NCI-H774 (cell line): Measurements from ENCODE around the gene LRRC17.

Source experiments
- DNase-seq: peaks from one replicate; lab custom pipeline; 2025; lab: John Stamatoyannopoulos, UW

Gene LRRC17, protein sequence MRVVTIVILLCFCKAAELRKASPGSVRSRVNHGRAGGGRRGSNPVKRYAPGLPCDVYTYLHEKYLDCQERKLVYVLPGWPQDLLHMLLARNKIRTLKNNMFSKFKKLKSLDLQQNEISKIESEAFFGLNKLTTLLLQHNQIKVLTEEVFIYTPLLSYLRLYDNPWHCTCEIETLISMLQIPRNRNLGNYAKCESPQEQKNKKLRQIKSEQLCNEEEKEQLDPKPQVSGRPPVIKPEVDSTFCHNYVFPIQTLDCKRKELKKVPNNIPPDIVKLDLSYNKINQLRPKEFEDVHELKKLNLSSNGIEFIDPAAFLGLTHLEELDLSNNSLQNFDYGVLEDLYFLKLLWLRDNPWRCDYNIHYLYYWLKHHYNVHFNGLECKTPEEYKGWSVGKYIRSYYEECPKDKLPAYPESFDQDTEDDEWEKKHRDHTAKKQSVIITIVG

DNA sequence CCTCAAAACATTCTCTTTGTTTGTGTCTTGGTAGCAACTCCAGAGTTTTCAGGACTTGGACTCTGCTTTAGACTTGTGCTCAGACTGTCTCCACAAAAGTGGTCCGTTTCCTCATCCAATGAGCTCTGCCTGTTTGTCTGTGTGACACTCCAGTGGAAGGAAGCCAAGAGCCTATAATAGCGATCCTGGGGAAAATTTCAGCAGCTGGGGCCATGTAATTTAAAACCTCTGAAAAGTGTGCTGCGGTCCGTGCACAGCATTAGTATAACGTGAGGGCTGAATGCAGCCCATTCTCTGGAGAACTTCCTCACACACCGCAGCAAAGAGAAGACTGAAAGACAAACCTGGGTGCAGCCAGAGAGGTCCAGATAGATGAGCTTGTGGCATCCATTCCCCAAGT, at the start of gene LRRC17:
Gene LRRC17 (plus strand): TSS at position 259 of the 400 bp plus-strand sequence. CDS start 20,914 bp downstream, outside the sequence.
- DNase-seq, result peak; percentile 57

DNA sequence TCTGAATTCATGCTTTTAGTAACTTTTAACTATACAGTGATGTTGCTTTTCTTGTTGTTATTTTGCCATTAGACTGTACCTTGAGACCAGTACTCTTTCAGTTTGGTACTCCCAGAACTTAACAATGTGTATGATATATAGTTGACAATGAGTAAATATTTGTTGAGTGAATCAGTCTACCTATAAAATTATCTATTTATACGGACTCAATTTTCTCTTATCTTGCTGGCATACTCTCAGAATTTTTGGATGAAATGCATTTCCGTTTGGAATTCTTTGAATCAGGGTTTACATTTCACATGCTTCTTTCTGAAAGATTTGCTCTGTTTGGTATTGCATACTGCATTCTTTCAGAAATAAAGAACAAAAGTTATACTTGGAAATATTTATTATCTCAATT, 47.8 kb upstream of the LRRC17 start:
- no peak for DNase-seq

DNA sequence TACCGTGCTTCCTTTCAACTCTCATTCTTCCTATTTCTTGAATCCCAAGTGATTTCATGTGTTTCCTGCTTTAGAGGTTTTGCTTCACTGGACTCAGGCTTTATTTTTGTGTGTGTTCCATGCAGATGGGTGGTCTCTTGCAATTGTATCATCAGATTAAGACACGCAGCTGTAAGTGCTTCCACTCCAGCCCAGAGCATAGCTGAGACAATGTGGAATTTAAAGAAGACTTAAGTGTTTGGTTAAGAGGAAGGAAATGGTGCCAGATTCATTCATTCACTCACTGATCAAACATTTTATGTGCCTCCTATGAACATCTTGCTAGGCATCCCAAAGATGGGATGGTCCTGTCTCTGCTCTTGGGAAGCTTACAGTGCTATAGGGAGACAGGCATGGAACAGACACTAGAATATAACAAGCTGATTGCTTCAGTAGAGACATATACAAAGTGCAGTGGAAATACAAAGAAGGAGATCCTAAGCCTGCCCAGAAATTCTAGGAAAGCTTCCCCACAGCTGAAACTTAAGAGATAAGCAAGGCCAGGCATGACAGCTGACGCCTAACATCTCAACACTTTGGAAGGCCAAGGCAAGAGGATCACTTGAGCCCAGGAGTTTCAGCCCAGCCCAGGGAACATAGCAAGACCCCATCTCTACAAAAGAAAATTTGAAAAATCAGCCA, 46.1 kb upstream of the LRRC17 start:
- DNase-seq, result no peak

DNA sequence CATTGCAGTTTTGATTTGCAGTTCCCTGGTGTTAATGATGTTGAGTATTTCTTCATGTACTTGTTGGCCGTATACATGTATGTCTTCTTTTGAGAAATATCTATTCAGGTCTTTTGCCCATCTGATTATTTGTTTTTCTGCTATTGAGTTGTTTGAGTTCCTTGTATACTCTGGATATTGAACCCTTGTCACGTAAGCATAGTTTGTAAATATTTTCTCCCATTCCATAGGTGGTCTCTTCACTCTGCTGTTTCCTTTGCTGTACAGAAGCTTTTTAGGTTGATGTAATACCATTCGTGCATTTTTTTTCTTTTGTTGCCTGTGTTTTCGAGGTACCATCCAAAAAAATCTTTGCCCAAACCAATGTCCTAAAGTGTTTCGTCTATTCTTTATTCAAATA, 43.6 kb upstream of the LRRC17 start:
- DNase-seq, result no peak

DNA sequence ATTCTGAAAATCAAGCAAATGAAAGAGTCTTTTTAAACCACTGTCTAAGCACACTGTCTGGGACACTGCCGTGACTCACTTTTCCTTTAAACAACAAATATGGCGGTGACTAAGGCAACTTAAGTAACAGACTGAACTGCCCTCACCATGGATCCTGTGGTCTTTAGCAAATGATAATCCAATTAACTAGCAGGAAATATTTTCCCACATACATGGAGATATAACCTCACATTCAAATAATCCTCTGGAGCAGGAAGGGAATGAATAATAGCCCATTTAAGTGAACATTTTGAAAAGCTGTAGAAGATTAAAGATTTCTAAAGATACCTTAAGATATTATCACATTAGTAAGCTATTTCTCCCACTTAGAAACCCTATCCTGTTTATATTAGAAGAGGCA, 40.3 kb upstream of the LRRC17 start:
- DNase-seq, result no peak

DNA sequence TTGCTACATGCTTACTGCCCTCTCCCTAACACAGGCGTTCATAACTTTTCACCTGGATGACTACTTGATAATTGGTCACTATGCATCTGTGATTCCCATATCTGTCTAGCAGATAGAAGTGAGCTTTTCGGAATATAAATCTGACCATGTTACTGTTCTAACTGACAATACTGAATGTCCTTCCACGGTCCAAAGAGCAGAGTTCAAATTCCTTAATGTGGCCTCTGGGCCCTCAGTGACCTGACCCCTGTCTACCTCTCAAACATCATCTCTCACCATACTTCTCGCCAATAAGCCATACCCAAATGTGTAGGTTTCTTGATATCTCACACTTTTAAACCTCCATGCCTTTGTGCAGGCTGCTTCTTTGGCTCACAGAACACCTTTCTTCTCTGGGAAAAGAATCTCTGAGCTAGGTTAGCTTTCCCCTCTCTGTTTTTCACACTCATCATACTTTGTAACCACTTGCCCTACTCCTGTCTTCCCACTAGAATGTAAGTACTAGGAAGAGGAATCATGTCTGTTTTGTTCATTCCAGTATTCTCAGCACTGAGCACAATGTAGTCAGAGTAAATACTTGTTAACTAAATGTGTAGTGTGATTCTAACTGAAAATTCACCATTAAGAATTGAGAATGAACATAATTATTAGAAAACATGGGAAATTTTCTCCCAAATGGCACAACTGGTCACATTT, 39.2 kb upstream of the LRRC17 start:
- DNase-seq, result no peak

DNA sequence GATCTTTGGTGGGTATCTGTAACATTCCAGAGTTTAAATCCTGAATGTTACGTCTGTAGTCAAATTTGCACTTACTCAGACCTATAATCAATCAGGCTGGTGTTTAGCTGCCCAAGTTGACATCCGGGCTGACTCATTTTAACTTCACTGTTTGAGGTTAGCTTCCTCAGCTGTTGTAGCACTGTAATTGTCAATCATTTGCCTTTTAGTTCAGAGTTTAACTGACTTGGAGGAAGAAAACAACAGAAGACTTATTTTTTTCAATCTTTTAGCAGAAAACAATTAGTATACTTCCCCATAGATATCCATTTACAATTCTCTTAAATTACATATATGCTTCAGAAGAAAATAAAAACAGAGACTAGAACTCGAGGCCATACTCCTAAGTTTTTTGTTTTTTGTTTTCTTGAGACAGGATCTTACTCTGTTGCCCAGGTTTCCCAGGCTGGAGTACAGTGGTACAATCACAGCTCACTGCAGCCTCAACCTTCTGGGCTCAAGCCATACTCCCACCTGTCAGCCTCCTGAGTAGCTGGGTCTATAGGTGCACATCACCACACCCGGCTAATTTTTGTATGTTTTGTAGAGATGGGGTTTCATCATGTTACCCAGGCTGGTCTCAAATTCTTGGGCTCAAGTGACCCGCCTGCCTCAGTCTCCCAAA, 38.5 kb upstream of the LRRC17 start:
- no peak for DNase-seq

DNA sequence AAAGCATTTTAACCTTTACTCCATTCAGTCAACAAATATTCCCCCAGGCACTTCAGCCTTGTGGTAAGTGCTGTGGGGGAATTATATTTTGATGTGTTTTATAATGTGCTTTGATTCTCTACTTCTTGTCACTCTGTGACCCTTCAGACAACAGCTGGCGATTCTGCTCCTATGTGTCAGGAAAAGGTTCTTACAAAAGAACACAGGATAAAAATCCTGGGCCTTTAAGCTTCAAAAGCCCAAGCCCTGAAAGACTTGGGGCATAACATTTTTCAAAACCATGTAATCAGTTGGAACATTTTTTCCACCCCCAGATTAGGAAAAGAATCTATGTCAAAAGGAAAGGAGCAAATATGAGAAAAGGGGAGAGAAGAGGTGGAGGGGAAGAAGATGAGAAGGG, 37.8 kb upstream of the LRRC17 start:
- no peak for DNase-seq

DNA sequence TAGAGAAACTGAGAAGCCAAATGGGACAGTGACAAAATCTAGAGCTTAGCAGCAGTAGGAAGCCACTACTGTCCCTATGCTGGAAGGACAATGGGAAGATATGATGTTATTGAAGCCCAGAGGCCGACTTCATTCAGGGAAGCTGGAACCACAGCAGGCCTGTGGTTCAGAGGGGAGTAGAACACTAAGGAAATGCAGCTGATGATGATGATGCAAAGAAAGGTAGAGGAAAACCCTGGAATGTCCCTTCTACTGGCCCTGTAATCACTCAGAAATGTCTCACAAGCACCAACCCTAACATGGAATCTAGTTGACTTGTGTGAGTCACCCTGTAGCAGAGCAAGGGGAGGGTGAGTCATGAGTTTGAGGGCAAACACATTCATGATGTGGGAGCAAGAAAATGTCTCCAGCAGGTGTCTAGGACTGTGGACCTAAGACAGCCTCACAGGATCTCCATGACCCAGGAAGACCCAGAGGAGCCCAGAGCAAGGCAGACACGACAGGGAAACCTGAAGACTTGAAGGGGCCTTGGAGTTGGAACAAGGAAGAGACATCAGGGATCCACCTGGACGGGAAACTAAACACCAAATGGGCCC, 37.0 kb upstream of the LRRC17 start:
- no peak for DNase-seq

DNA sequence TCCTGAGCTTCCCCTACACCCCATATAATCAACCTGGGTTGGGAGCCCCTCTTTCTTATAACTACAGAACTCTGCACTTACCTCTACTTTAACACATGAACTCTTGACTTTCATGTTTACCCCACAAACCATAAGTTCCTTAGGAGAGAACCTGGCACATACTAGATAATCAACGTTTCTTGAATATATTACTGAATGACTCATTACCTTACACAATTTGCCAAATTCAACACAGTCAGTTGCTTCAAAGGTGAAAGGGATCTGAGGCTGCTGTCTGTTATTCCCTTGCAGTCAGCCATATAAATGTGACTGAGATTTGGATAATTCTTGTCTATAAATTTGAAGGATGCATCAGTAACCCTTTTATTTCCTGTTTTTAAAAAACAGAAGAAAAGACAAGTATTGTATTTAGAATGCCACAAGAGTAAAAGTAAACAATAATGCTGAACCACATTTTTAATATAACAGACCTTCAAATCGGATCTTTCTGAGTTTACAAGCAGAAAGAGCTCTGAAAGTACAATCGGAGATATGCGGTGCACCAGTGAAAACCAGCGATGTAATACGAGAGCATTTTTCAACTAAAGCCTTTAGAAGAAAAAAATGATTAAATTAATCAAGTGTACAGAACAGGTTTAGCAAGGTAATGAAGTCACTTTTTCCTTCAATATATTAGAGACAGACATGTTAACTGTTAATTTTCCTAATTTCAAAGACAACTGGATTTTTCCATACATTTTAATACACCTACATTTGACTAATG, 29.5 kb upstream of the LRRC17 start:
- no peak for DNase-seq

DNA sequence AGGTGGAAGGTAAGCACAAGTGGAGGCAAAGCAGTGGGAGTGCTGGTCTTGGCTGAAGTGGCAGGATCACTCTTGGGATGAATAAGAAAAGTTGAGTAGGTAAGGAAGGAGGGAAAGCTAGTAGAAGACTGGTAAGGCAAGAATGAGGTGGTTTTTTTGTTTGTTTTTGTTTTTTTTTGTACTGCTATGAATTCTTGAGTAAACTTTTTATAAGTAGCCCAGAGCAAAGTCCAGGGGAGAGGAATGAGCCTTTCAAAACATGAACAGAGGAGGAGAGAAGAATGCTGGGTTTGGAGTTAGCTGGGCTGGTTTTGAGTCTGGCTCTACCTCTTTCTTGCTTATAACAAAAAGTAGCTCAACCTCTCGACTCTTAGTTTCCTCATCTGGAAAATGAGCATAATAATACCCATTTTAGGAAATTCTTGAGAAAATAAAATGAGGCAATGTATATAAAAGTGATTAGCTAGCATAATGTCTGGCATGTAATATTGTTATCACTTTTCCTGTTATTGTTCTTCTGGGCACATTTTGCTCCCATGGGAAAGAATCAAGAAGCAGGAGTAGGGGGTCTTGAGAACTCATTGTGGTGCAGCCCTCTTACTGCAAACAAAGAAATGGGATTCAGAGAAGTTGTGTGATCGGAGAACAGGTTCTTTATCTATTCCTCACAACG, 24.1 kb upstream of the LRRC17 start:
- no peak for DNase-seq

DNA sequence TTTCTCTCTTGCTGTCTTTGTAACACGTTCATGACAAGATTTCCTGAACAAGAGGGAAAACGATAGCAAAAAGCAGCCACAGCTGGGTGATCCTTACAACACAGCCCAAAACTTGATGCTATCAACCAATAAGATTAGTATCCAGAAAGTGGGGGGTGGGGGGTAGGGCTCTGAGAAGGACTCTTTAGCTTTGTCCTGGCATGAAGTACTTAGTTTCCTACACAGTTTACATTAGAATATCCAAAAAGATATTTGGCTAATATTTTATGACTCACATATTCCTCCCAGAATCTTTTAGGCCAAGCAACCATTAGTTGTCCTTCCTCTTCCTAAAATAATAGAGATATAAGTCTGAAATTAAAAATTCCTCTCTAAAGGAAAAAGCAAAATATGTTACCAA, 22.9 kb upstream of the LRRC17 start:
- no peak for DNase-seq

DNA sequence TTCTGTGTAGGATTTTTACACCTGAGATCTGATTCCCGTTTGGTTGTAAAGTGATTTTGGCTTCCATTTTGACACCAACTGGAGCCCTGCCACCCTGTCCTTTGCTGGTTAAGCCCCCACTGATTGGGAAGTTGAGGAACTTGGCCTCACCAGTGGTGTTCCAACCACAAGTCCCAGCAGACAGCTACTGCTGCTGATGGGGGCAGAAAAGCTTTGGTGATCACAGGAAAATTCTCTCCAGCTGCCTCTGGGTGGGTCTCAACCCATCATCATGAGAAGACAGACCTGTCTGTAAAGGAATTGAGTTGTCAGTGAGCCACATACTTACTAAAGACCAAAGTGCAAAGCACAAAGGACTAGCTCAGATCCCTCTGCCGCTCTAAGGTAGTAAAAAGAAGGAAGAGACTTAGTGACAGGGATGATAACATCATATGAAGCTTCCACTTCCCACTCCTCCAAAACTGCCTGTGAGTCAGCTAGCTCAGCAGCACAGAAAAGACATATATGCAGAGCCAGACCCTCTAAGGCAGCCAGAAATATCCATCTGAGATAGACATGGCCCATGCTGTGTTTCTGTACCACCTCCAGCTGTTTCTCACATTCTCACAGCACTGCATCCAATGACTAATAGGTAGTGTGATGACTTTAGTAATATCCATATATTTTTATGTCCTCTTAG, 22.4 kb upstream of the LRRC17 start:
- no peak for DNase-seq

DNA sequence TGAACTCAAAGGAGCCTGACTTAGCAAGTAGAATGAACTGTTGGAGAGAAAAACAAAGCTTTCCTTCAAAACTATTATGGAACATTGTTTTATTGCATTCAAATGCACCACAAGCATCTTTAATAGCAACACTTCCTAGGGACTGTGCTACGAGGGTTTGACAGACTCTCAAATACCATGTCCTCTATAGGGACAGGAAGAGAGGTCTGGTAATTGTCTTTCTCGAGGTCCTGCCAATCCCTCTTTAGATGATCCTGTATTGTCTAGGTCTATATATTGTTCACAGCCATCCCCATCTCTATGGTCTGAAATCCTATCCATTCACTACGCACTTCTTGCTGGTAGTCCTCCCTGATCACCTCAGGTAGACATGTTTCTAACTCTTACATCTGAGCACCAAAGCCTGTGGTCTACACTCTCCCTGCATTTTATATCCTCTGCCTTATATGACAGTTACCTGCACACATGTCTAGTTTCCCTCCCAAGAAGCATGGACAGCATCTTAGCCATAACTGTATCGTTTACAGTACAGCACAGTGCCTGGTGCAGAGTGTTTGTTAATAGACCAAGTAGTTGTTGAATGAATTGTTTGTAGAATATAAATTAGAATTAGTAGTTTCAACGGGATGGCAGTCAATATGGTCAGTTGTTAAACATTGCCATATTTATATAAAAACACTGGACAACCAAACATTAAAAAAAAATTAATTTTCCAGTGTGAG, 21.7 kb upstream of the LRRC17 start:
- no peak for DNase-seq

DNA sequence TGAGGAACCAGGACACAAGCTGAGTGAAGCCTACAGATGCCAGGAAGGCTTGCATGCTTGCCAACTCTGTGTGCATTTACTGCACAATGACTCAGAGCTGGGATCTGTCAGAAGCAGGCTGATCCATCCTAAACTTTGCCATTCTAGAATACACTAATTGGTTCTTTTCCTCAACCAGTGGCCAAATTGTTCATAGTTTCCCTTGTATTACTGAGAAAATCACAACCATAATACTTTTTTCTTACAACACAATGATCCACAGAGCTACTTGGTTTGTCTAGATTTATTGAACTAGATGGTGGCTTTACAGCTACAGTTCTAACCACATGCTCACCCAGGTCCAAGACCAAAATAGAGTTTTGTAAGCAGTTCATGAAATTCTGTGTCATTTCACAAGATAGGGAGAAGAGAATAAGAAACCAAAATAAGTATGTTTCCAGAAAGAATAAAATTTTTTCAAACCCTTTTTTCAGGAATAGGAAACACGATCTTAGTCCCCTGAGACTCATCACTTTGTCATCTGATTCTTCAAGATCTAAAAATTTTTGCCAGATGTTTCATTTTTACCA, 21.0 kb upstream of the LRRC17 start:
- DNase-seq, result no peak

DNA sequence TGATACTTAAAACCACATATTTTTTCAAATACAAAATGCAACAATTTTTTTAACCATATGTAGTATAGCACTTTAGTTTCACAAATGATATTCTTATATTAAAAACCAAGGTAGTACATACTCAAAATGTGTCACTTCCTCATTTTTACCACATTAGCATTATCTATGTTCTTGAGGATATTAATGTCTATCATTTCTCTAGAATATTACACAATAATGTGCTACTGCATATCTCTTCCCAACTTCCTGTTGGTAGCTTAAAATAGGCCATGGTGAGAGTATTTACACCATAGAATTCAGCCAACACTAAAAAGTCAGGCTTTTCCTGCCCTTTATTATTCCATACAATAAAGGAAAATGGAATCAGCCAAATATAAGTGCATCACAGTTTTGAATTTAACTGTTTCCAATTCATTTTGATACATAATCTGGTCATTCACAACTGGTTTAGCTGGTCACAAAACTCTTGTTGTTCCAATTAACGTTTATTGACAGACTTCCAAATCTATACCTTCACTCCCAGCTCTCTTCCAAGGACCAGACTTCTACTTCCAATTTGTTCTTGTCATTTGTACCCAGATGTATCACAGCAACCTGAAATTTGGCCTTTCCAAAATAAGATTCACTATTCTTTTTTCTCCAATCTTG, 20.0 kb upstream of the LRRC17 start:
- no peak for DNase-seq

DNA sequence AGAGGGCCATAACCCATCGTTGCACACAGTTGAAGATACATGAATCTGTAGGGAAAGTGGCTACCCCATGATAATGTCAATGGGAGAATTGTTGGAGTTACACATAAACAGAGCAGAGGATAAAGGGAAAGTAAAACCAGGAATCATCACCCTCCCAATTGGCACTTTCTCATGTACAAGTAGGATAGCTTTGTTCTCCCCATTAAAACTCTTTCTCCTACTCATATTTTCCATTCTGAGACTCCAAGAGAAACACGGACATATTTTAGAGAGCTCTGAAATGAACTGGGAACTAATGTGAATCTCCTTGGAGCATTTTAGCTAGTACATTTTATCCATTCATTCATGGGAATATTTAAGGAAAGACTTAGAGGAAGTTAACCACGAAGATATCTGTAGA, 17.2 kb upstream of the LRRC17 start:
- no peak for DNase-seq

DNA sequence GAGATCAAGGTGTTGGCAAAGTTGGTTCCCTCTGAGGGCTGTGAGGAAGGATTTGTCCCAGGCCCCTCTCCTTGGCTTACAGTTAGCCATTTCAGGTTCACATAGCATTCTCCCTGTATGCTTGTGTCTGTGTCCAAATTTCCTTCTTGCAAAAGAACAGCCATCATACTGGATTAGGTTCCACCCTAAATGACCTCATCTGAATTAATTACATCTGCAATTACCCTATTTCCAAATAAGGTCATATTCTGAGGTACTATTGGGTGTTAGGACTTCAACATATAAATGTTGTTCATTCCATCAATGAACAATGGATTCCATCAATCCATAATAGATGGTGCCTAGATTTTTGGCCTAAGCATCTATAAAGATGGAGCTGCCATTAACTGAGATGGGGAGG, 16.2 kb upstream of the LRRC17 start:
- DNase-seq, result no peak

DNA sequence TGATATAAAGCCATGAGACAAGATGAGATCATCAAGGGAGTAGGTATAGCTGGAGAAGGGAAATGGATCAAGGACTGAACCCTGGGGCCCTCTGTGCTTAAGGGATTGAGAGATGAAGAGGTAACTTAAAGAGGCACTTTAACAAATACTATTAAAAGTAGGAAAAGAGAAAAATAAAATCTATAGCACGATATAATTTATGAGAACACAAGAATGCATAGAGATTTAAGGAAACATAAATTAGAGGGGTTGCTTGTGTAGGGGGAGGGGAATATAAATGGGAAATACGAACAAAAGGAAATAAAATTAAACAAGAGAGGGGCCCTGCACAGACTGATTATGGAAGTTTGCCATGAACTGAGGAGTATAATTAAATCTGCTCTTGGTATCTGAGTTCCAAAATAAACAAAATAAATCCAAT, 15.6 kb upstream of the LRRC17 start:
- no peak for DNase-seq
